ENCODE results near the gene CNKSR2.

The CNKSR2 gene

GRCh38 chrX:21379991-21380390, 5.8 kb downstream of the CNKSR2 start:
- Histone ChIP-seq H3K4me1 (ENCODE audit: low read length) (no peaks in the 10 kb centered on the region), H3K4me3 (ENCODE audit: low read length) (no peak overlapping the region), H2AFZ (ENCODE audit: low read length) (no peak overlapping the region), H3K79me2 (ENCODE audit: low read length) (peaks cover 4% of the 10 kb centered on the region; the same call in 1 of the 2 replicates), H3K27ac (ENCODE audit: low read length) (no peak overlapping the region), H3F3A (ENCODE audit: insufficient read depth, low read length) (no peaks in the 10 kb centered on the region), H4K20me1 (ENCODE audit: insufficient read depth, low read length) (no peaks in the 10 kb centered on the region), H3K27me3 (replicated peaks; ENCODE audit: insufficient read depth, low read length) (no peaks in the 10 kb centered on the region), H3K9ac (ENCODE audit: low read length) (no peak overlapping the region), H3K9me3 (replicated peaks; ENCODE audit: insufficient read depth, low read length) (no peaks in the 10 kb centered on the region), H3K4me2 (ENCODE audit: low read depth, low read length) (no peak overlapping the region), H3K9me2 (replicated peaks; ENCODE audit: insufficient read depth, low read length) (no peaks in the 10 kb centered on the region), H3K36me3 (replicated peaks; ENCODE audit: insufficient read depth, low read length) (no peaks in the 10 kb centered on the region)
- TF ChIP-seq EZH2 (optimal IDR thresholded peaks at IDR 0.05; ENCODE audit: low read depth, low read length) (no peak), EZH2phosphoT487 (IDR thresholded peaks at IDR 0.05; ENCODE audit: low read length) (no peak), CTCF (IDR thresholded peaks at IDR 0.05; ENCODE audit: low read length) (no peak)
- DNase-seq, result no peak

- H2AFZ ChIP-seq (ENCODE audit: low read length), result no peak overlapping the region
- H3K4me1 ChIP-seq (ENCODE audit: low read length), result no peaks in the 10 kb centered on the region
- H3K27ac ChIP-seq (ENCODE audit: low read length), result no peak overlapping the region
- no peak overlapping the region for H3K4me2 ChIP-seq (ENCODE audit: low read depth, low read length)
- no peaks in the 10 kb centered on the region for H3F3A ChIP-seq (ENCODE audit: insufficient read depth, low read length)
- DNase-seq, result no peak
- no peaks in the 10 kb centered on the region for H3K36me3 ChIP-seq (replicated peaks; ENCODE audit: insufficient read depth, low read length)
- no peak overlapping the region for H3K4me3 ChIP-seq (ENCODE audit: low read length)
- no peaks in the 10 kb centered on the region for H3K79me2 ChIP-seq (ENCODE audit: low read length)
- no peaks in the 10 kb centered on the region for H4K20me1 ChIP-seq (ENCODE audit: insufficient read depth, low read length)
- no peaks in the 10 kb centered on the region for H3K9me2 ChIP-seq (replicated peaks; ENCODE audit: insufficient read depth, low read length)
- H3K9ac ChIP-seq (ENCODE audit: low read length), result no peak overlapping the region
- TF ChIP-seq CTCF (IDR thresholded peaks at IDR 0.05; ENCODE audit: low read length) (peak; percentile 33), EZH2phosphoT487 (IDR thresholded peaks at IDR 0.05; ENCODE audit: low read length) (no peak)
- no peaks in the 10 kb centered on the region for H3K27me3 ChIP-seq (replicated peaks; ENCODE audit: insufficient read depth, low read length)
- H3K9me3 ChIP-seq (replicated peaks; ENCODE audit: insufficient read depth, low read length), result no peaks in the 10 kb centered on the region
Measured at GRCh38 chrX:21382715-21383114, 8.5 kb downstream of the CNKSR2 start.

GRCh38 chrX:21383546-21383945, 9.3 kb downstream of the CNKSR2 start:
- no peak overlapping the region for H3K9ac ChIP-seq (ENCODE audit: low read length)
- no peaks in the 10 kb centered on the region for H3F3A ChIP-seq (ENCODE audit: insufficient read depth, low read length)
- no peaks in the 10 kb centered on the region for H3K9me2 ChIP-seq (replicated peaks; ENCODE audit: insufficient read depth, low read length)

More at GRCh38 chrX:21383546-21383945, 9.3 kb downstream of the CNKSR2 start:
- H3K9me3 ChIP-seq (replicated peaks; ENCODE audit: insufficient read depth, low read length), result no peaks in the 10 kb centered on the region
- H3K4me2 ChIP-seq (ENCODE audit: low read depth, low read length), result no peak overlapping the region
- DNase-seq, result no peak
- no peak overlapping the region for H3K4me3 ChIP-seq (ENCODE audit: low read length)
- H3K79me2 ChIP-seq (ENCODE audit: low read length), result no peaks in the 10 kb centered on the region
- no peaks in the 10 kb centered on the region for H3K4me1 ChIP-seq (ENCODE audit: low read length)
- TF ChIP-seq CTCF (IDR thresholded peaks at IDR 0.05; ENCODE audit: low read length) (no peak), EZH2phosphoT487 (IDR thresholded peaks at IDR 0.05; ENCODE audit: low read length) (no peak), EZH2 (optimal IDR thresholded peaks at IDR 0.05; ENCODE audit: low read depth, low read length) (no peak)
- no peaks in the 10 kb centered on the region for H4K20me1 ChIP-seq (ENCODE audit: insufficient read depth, low read length)
- no peaks in the 10 kb centered on the region for H3K36me3 ChIP-seq (replicated peaks; ENCODE audit: insufficient read depth, low read length)
- no peak overlapping the region for H2AFZ ChIP-seq (ENCODE audit: low read length)
- no peaks in the 10 kb centered on the region for H3K27me3 ChIP-seq (replicated peaks; ENCODE audit: insufficient read depth, low read length)
- H3K27ac ChIP-seq (ENCODE audit: low read length), result no peak overlapping the region
